ENCODE data around the gene DBN1. TPM values are rescaled to one million over a fixed set of nuclear protein-coding genes. Genes with fewer than 3 reads are reported as not detected.

DBN1 gene
- polyA plus RNA-seq, 1 donor (not counting 4 experiments of a cell fraction or from before 2014, with no cell fraction given): 59.4 TPM

- Histone ChIP-seq H2AFZ (ENCODE audit: control insufficient read depth, low read length) (no peak overlapping the region), H3K36me3 (ENCODE audit: control insufficient read depth in 2 of 2, extremely low read depth in 1 of 2, insufficient read depth in 2 of 2, low read length in 2 of 2) (peaks cover 0 to 3% of the 10 kb centered on the region in 2 experiments), H3K27me3 (ENCODE audit: control insufficient read depth, extremely low read depth, insufficient read depth, low read length) (no peaks in the 10 kb centered on the region), H3K9me3 (ENCODE audit: control insufficient read depth, low read depth, low read length) (no peaks in the 10 kb centered on the region), H4K20me1 (ENCODE audit: control insufficient read depth, extremely low read depth, insufficient read depth, low read length) (no peaks in the 10 kb centered on the region), H3K9me1 (ENCODE audit: control insufficient read depth, extremely low read depth, insufficient read depth, low read length) (no peaks in the 10 kb centered on the region), H3K4me1 (ENCODE audit: control insufficient read depth, extremely low read depth, insufficient read depth, low read length) (peaks cover 3% of the 10 kb centered on the region), H3K4me2 (ENCODE audit: control insufficient read depth, extremely low read depth, insufficient read depth, low read depth, low read length) (no peak overlapping the region), H3K79me2 (ENCODE audit: control insufficient read depth, insufficient read depth, low read length) (no peaks in the 10 kb centered on the region), H3K27ac (ENCODE audit: control insufficient read depth, insufficient read depth, low read length) (no peak overlapping the region), H3K9ac (ENCODE audit: control insufficient read depth, extremely low read depth, insufficient read depth, low read length) (no peak overlapping the region), H3K4me3 (ENCODE audit: control insufficient read depth in 2 of 3, extremely low read depth in 1 of 3, insufficient read depth in 2 of 3, low read depth in 1 of 3, low read length in 3 of 3) (no peak overlapping the region)
- DNase-seq (ENCODE audit: low read depth, low spot score) (no peak), FAIRE-seq (no peak)
- dilution Hi-C loops (cut with MboI; ENCODE audit: extremely low pct_ligation_motif_present, low sequenced_read_pairs): no loop called here
- TF ChIP-seq EZH2 (IDR thresholded peaks at IDR 0.05; ENCODE audit: low read length): no peak
- TF ChIP-seq CTCF (optimal IDR thresholded peaks at IDR 0.05 in 1 of 3, IDR thresholded peaks at IDR 0.05 in 1 of 3, conservative IDR thresholded peaks at IDR 0.05 in 1 of 3; ENCODE audit: extremely low read depth in 1 of 3, insufficient read depth in 2 of 3, low read length in 3 of 3): no peak
These were observed 30.9 kb upstream of the DBN1 start for GRCh38 chr5:177504086-177505056.

- Histone ChIP-seq H3K27ac (ENCODE audit: control insufficient read depth, insufficient read depth, low read length) (no peak overlapping the region), H3K4me1 (ENCODE audit: control insufficient read depth, extremely low read depth, insufficient read depth, low read length) (peaks cover 4% of the 10 kb centered on the region), H3K27me3 (ENCODE audit: control insufficient read depth, extremely low read depth, insufficient read depth, low read length) (no peaks in the 10 kb centered on the region), H3K4me3 (ENCODE audit: control insufficient read depth in 2 of 3, extremely low read depth in 1 of 3, insufficient read depth in 2 of 3, low read depth in 1 of 3, low read length in 3 of 3) (no peak overlapping the region), H3K9ac (ENCODE audit: control insufficient read depth, extremely low read depth, insufficient read depth, low read length) (no peak overlapping the region), H4K20me1 (ENCODE audit: control insufficient read depth, extremely low read depth, insufficient read depth, low read length) (no peaks in the 10 kb centered on the region), H3K36me3 (ENCODE audit: control insufficient read depth in 2 of 2, extremely low read depth in 1 of 2, insufficient read depth in 2 of 2, low read length in 2 of 2) (peaks cover 0 to 3% of the 10 kb centered on the region in 2 experiments), H3K9me1 (ENCODE audit: control insufficient read depth, extremely low read depth, insufficient read depth, low read length) (no peaks in the 10 kb centered on the region), H3K4me2 (ENCODE audit: control insufficient read depth, extremely low read depth, insufficient read depth, low read depth, low read length) (no peak overlapping the region), H3K79me2 (ENCODE audit: control insufficient read depth, insufficient read depth, low read length) (no peaks in the 10 kb centered on the region), H3K9me3 (ENCODE audit: control insufficient read depth, low read depth, low read length) (no peaks in the 10 kb centered on the region), H2AFZ (ENCODE audit: control insufficient read depth, low read length) (no peak overlapping the region)
- TF ChIP-seq CTCF (optimal IDR thresholded peaks at IDR 0.05 in 1 of 3, IDR thresholded peaks at IDR 0.05 in 1 of 3, conservative IDR thresholded peaks at IDR 0.05 in 1 of 3; ENCODE audit: extremely low read depth in 1 of 3, insufficient read depth in 2 of 3, low read length in 3 of 3) (no peak), EZH2 (IDR thresholded peaks at IDR 0.05; ENCODE audit: low read length) (no peak)
- dilution Hi-C loops (cut with MboI; ENCODE audit: extremely low pct_ligation_motif_present, low sequenced_read_pairs): no loop called here
- DNase-seq (ENCODE audit: low read depth, low spot score) (no peak), FAIRE-seq (no peak)
These were observed 30.1 kb upstream of the DBN1 start for GRCh38 chr5:177503351-177504085.
